Peyer's patch (tissue), 4 donors: Measurements from ENCODE around the gene TCF15.

Experiments
- CTCF ChIP-seq, 6 experiments: fragments of 450-650 bp in 4 of 6; fragments of 200-600 bp in 2 of 6; sonication (generic) in 1 of 6; IDR thresholded peaks; one replicate each; pipeline ENCODE4 v1.5.1; 2017 to 2019; ENCODE audit warnings: antibody characterized with exemption in 6 of 6, mild to moderate bottlenecking in 3 of 6, moderate library complexity in 1 of 6
- POLR2A ChIP-seq, 2 donors: fragments of 450-650 bp; IDR thresholded peaks; one replicate each; pipeline ENCODE4 v1.5.1; 2017; ENCODE audit warnings: antibody characterized with exemption in 2 of 2, mild to moderate bottlenecking in 2 of 2, moderate library complexity in 2 of 2

- TF ChIP-seq POLR2A (IDR thresholded peaks at IDR 0.05) (no peak), CTCF (IDR thresholded peaks at IDR 0.05) (no peak)
These were observed 52.0 kb downstream of the TCF15 start for GRCh38 chr20:558117-558516.
